Loucy (cell line): ENCODE data around the gene LMAN1L.

Experiments
- EZH2phosphoT487 ChIP-seq: fragments of 200-600 bp; IDR thresholded peaks from 2 replicates; pipeline ENCODE4 v1.6.1; 2018; ENCODE audit warnings: antibody characterized with exemption, mild to moderate bottlenecking, moderate library complexity, borderline replicate concordance
- TF ChIP-seq, protein P1 (sequence below): fragments of 200-600 bp; sonication (generic); conservative IDR thresholded peaks from 2 replicates; pipeline ENCODE4 v1.5.1; 2014; ENCODE audit warnings: mild to moderate bottlenecking, antibody characterized with exemption, low read length

- TF ChIP-seq, protein P1, sequence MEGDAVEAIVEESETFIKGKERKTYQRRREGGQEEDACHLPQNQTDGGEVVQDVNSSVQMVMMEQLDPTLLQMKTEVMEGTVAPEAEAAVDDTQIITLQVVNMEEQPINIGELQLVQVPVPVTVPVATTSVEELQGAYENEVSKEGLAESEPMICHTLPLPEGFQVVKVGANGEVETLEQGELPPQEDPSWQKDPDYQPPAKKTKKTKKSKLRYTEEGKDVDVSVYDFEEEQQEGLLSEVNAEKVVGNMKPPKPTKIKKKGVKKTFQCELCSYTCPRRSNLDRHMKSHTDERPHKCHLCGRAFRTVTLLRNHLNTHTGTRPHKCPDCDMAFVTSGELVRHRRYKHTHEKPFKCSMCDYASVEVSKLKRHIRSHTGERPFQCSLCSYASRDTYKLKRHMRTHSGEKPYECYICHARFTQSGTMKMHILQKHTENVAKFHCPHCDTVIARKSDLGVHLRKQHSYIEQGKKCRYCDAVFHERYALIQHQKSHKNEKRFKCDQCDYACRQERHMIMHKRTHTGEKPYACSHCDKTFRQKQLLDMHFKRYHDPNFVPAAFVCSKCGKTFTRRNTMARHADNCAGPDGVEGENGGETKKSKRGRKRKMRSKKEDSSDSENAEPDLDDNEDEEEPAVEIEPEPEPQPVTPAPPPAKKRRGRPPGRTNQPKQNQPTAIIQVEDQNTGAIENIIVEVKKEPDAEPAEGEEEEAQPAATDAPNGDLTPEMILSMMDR = no peak
- TF ChIP-seq EZH2phosphoT487 = no peak
Observed at GRCh38 chr15:74779162-74779648, 33.4 kb upstream of the LMAN1L start.
